K562 (cell line): ENCODE results near the gene ICE2. TPM values are rescaled to one million over a fixed set of nuclear protein-coding genes. Genes with fewer than 3 reads are reported as not detected.

Experiments used
- BDP1 ChIP-seq: IDR thresholded peaks from 3 replicates; pipeline ENCODE4 v1.6.1; 2011; ENCODE audit not compliant: insufficient read length, insufficient read depth
- CHCHD3 ChIP-seq: fragments of 250-450 bp; sonication (Bioruptor Pico); IDR thresholded peaks from 2 replicates; pipeline ENCODE4 v2.1.2; 2022; ENCODE audit warnings: mild to moderate bottlenecking
- CHD1 ChIP-seq: fragments of 200-600 bp; sonication (generic); IDR thresholded peaks from one replicate; pipeline ENCODE4 v1.6.1; 2012; ENCODE audit warnings: mild to moderate bottlenecking, moderate library complexity, low read length, inconsistent platforms
- CXXC5 ChIP-seq: fragments of 250-450 bp; sonication (Bioruptor Pico); IDR thresholded peaks from 2 replicates; pipeline ENCODE4 v1.8.0; 2022; ENCODE audit warnings: inconsistent platforms, mild to moderate bottlenecking, moderate library complexity
- E2F3 ChIP-seq: fragments of 250-450 bp; sonication (Bioruptor Pico); IDR thresholded peaks from 2 replicates; pipeline ENCODE4 v1.4.0; 2020; ENCODE audit warnings: mild to moderate bottlenecking
- HNRNPL ChIP-seq: fragments of 200-400 bp; formaldehyde crosslinking; IDR thresholded peaks from 2 replicates; pipeline ENCODE4 v1.6.1; 2017; ENCODE audit warnings: low read depth, mild to moderate bottlenecking, low read length
- JUNB ChIP-seq: fragments of 450-650 bp; formaldehyde crosslinking; conservative IDR thresholded peaks from 2 replicates; pipeline ENCODE4 v1.4.0; 2020; ENCODE audit warnings: mild to moderate bottlenecking
- NR2C2 ChIP-seq, 2 experiments: fragments of 200-800 bp in 1 of 2; sonication (Bioruptor generic) in 1 of 2; sonication (generic) in 1 of 2; formaldehyde crosslinking in 1 of 2; IDR thresholded peaks; 2 replicates each; pipeline versions ENCODE4 v1.6.1 to v1.8.0; 2016 to 2022; ENCODE audit warnings: mild to moderate bottlenecking in 1 of 2, missing compliant biosample characterization in 1 of 2, missing genetic modification characterization in 1 of 2, missing genetic modification reagents in 1 of 2
- RB1 ChIP-seq: fragments of 450-650 bp; IDR thresholded peaks from 2 replicates; pipeline ENCODE4 v1.6.1; 2017; ENCODE audit warnings: low read depth, mild to moderate bottlenecking
- RBM17 ChIP-seq: fragments of 200-400 bp; formaldehyde crosslinking; IDR thresholded peaks from 2 replicates; pipeline ENCODE4 v1.6.1; 2017; ENCODE audit warnings: low read depth, mild to moderate bottlenecking, low read length, borderline replicate concordance
- TARDBP ChIP-seq: fragments of 450-650 bp; IDR thresholded peaks from 2 replicates; pipeline ENCODE4 v1.6.1; 2016
- TCF3 ChIP-seq: sonication (generic); formaldehyde crosslinking; IDR thresholded peaks from 2 replicates; pipeline ENCODE4 v1.4.0; 2020; ENCODE audit warnings: mild to moderate bottlenecking, missing genetic modification reagents
- TCF7L2 ChIP-seq: fragments of 150-350 bp; IDR thresholded peaks from 2 replicates; pipeline ENCODE4 v1.6.1; 2016; ENCODE audit warnings: low read depth, mild to moderate bottlenecking, low read length, moderate library complexity
- THAP12 ChIP-seq: fragments of 250-450 bp; sonication (Bioruptor Pico); IDR thresholded peaks from 2 replicates; pipeline ENCODE4 v1.9.0; 2021; ENCODE audit warnings: mild to moderate bottlenecking, inconsistent platforms
- ZNF24 ChIP-seq: fragments of 450-650 bp; IDR thresholded peaks from 2 replicates; pipeline ENCODE4 v1.6.1; 2016
- ZNF609 ChIP-seq: sonication (generic); formaldehyde crosslinking; IDR thresholded peaks from 2 replicates; pipeline ENCODE4 v1.8.1; 2023; ENCODE audit warnings: missing genetic modification reagents, mild to moderate bottlenecking, borderline replicate concordance
- polyA plus RNA-seq, 8 experiments: library from polyadenylated mRNA; depleted of rRNA in 4 of 8; stranded (reverse) in 5 of 8; unstranded in 3 of 8; fragments of >200 nt; fragmentation: Nextera tagmentation in 2 of 8; fragmentation: Illumina TruSeq in 1 of 8; extraction: Ambion mirVana in 2 of 8; extraction: Trizol in 1 of 8; gene quantifications; 2 replicates each; pipeline versions ENCODE4 v1.2.1 to v1.2.3, GENCODE V29; 2011 to 2014; ENCODE audit warnings: inconsistent platforms in 1 of 8, missing spikeins in 1 of 8
- total RNA-seq, 7 experiments: library from RNA; depleted of rRNA in 6 of 7; stranded (reverse); fragments of >200 nt in 6 of 7; fragmentation: Illumina TruSeq in 2 of 7; extraction: Trizol in 2 of 7; gene quantifications; 2 replicates each; pipeline versions ENCODE4 v1.2.1 to v1.2.3, GENCODE V29; 2011 to 2021; ENCODE audit warnings: low replicate concordance in 1 of 7
- TF ChIP-seq, protein P1 (sequence below): fragments of 250-450 bp; sonication (Bioruptor Pico); IDR thresholded peaks from 2 replicates; pipeline ENCODE4 v1.9.0; 2021; ENCODE audit warnings: mild to moderate bottlenecking
- TF ChIP-seq, protein P2 (sequence below): sonication (generic); formaldehyde crosslinking; IDR thresholded peaks from 2 replicates; pipeline ENCODE4 v1.8.0; 2022; ENCODE audit warnings: mild to moderate bottlenecking, missing genetic modification reagents

The ICE2 gene
- total and polyA plus RNA-seq, 9 of the 15 experiments (the other 6 are each of a cell fraction or from before 2014, with no cell fraction given), result 21.8 to 87.9 (median 58.1) TPM

- TF ChIP-seq THAP12 (CRISPR knock-in tag) (0 out of 2 replicates have a peak, but pooled peaks have one; percentile 13), JUNB (CRISPR knock-in tag) (no peak), RB1 (peak; percentile 20; the same call in 1 of the 2 replicates), TCF3 (CRISPR knock-in tag) (no peak), CXXC5 (CRISPR knock-in tag) (peak; percentile 69), HNRNPL (no peak), ZNF24 (no peak), NR2C2 (CRISPR knock-in tag; IDR thresholded peaks at IDR 0.05) (no peak), NR2C2 (tag; IDR thresholded peaks at IDR 0.05) (no peak), TCF7L2 (no peak; the same call in 1 of the 2 replicates), BDP1 (no peak), TARDBP (no peak), E2F3 (CRISPR knock-in tag) (no peak), ZNF609 (no peak), CHCHD3 (CRISPR knock-in tag) (no peak), CHD1 (no peak), RBM17 (no peak)
- TF ChIP-seq, protein P1, sequence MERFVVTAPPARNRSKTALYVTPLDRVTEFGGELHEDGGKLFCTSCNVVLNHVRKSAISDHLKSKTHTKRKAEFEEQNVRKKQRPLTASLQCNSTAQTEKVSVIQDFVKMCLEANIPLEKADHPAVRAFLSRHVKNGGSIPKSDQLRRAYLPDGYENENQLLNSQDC (CRISPR knock-in tag), result no peak
- TF ChIP-seq, protein P2, sequence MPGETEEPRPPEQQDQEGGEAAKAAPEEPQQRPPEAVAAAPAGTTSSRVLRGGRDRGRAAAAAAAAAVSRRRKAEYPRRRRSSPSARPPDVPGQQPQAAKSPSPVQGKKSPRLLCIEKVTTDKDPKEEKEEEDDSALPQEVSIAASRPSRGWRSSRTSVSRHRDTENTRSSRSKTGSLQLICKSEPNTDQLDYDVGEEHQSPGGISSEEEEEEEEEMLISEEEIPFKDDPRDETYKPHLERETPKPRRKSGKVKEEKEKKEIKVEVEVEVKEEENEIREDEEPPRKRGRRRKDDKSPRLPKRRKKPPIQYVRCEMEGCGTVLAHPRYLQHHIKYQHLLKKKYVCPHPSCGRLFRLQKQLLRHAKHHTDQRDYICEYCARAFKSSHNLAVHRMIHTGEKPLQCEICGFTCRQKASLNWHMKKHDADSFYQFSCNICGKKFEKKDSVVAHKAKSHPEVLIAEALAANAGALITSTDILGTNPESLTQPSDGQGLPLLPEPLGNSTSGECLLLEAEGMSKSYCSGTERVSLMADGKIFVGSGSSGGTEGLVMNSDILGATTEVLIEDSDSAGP (CRISPR knock-in tag), result no peak
These were observed 81.0 kb downstream of the ICE2 start, which contains the start of gene ANXA2 (continued) for GRCh38 chr15:60397772-60398445.
